Retinal pigment epithelial cell (primary cell): Measurements from ENCODE around the gene MTAP.

Experiments used
- DNase-seq: peaks from one replicate; pipeline ENCODE4 v3.0.0-alpha.2; 2010; ENCODE audit warnings: low read depth
- H3K4me3 ChIP-seq: 2 replicates; pipeline ENCODE4 v1.5.1; 2011; ENCODE audit warnings: mild to moderate bottlenecking, low read length, control low read depth, moderate library complexity
- TF ChIP-seq, protein P1 (sequence below): conservative IDR thresholded peaks from 2 replicates; pipeline ENCODE4 v1.5.1; 2011; ENCODE audit warnings: low read depth, low read length, control low read depth, inconsistent platforms

Gene MTAP

DNA sequence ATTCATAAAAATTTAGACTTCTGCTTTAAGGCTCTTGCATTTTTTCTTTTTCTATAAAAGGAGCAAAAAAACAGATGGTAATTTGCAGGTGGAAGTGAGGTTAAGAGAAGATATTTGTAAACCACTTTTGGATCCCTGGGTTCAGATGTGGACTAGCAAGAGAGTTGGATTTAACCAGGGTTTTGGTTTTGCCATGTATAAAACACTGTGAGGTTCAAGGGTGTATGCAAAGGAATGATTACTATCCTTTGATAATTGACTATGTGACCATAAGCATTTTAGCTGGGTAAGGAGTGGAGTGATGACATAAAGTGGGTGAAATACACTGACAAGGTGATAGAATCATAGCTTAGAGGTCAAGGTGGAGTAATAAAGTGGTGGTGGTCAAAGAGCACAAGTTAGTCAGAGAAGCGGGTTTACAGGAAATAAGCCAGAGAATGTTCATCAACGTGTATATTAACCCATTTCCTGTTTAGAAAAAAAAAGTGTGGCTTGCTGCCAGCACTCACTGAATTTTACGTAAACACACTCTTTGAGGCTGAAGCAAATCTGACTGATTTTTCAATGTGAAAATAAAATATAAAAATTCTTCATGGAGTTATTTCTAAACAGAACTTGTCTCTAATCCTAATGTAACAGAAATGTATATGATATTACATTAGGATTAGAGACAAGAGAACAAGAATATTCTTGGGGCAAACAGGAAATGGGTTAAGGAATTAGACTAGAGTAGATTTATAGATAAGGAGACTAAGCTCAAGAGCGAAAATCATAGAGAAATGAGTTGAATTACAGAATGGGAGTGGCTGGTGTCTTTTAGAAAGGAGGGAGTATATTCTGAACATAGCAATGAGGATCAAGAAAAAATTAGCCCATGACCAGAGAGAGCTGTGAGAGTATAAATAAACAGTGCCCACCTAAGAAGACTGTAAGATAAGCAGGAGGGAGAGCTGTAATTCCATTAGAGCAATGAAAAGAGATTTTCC, 117.2 kb downstream of the MTAP start:
- TF ChIP-seq, protein P1, sequence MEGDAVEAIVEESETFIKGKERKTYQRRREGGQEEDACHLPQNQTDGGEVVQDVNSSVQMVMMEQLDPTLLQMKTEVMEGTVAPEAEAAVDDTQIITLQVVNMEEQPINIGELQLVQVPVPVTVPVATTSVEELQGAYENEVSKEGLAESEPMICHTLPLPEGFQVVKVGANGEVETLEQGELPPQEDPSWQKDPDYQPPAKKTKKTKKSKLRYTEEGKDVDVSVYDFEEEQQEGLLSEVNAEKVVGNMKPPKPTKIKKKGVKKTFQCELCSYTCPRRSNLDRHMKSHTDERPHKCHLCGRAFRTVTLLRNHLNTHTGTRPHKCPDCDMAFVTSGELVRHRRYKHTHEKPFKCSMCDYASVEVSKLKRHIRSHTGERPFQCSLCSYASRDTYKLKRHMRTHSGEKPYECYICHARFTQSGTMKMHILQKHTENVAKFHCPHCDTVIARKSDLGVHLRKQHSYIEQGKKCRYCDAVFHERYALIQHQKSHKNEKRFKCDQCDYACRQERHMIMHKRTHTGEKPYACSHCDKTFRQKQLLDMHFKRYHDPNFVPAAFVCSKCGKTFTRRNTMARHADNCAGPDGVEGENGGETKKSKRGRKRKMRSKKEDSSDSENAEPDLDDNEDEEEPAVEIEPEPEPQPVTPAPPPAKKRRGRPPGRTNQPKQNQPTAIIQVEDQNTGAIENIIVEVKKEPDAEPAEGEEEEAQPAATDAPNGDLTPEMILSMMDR = no peak
- DNase-seq = peak; percentile 62
- H3K4me3 ChIP-seq = no peak overlapping the region

DNA sequence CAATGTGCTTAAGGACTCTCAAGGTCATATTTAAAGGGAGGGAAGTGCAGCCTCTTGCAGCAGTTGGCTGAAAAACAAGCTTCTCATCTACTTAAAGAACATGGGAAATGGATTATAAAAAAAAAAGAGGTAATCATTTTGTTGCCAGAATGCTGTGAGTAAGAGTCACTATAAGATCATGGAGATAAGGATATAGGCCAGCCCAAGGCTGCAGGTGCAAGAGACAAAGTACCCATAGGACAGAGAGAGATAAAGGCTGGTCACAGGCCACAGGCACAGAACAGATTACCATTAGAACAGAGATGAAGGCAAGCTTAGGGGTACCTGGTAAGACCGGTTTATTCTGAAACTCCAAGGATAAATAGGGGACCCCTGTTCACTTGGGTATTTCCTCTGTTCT, 121.3 kb downstream of the MTAP start:
- no peak overlapping the region for H3K4me3 ChIP-seq
- TF ChIP-seq, protein P1 = no peak
- peak; percentile 39 for DNase-seq

DNA sequence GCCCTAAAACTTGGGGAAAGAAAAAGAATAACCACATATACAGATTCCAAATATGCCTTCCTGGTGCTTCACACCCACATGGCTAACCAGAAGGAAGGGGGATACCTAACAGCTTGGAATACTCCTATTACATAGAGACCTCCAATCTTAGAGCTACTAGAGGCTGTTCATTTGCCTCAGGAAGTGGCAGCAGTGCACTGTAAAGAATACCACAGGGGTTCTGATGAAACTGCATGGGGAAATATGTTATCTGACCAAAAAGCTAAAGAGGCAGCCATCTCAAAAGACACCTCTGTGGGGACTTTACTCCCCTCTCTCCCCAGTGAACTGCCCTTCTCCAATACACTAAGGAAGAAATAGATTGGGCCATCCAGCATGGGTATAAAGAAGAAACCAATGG, 125.3 kb downstream of the MTAP start:
- TF ChIP-seq, protein P1 = no peak
- no peak overlapping the region for H3K4me3 ChIP-seq
- DNase-seq = no peak

DNA sequence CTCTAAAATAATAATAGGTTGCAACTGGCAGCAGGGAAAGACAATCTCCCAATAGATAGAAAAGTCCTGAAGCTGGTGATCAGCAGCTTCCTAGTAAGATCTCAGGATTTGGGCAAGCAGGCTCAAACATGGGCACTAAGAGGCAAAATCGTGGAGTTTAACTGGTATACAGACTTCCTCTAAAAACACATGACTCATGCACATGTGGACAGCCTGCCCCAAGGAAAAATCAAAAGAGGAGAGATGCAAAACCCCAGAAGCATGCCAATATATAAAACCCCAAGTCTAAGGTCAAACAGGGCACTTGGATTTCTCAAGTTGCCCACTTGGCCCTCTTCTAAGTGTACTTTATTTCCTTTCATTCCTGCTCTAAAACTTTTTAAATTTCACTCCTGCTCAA, 129.0 kb downstream of the MTAP start:
- H3K4me3 ChIP-seq = no peak overlapping the region
- TF ChIP-seq, protein P1 = no peak
- DNase-seq = no peak

DNA sequence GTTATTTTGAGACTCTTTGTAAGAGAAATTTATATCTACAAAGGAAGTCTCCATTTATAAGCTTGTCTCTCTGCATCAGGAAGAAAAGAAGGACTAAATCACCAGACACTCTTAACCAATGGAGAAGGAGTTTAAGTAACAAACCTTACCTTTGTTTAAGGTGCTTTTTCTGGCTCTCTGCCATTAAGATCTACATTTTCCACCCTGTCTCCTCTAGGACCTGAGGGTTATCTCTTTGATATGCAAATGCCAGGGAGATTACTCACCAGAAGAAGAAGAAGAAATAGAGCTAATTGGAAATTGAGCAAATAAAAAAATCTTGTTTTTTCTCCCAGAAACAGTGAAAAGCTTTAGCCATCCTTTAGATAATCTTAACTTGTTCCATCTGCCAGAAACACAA, 130.8 kb downstream of the MTAP start:
- no peak for DNase-seq
- TF ChIP-seq, protein P1 = no peak
- H3K4me3 ChIP-seq = no peak overlapping the region

DNA sequence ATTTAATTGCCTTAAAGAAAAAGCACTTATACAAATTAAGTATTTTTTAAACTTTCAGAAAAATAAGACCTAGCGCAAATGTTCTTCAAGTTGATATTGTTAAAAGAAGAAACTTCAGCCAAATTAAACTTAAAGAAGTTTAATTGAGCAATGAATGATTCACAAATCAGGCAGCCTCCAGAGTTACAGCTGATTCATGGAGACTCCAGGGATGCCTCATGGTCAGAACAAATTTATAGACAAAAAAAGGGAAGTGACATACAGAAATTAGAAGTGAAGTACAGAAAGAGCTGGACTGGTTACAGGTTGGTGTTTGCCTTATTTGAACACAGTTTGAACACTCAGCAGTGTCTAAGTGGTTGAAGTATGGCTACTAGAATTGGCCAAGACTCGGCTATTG, 131.4 kb downstream of the MTAP start:
- DNase-seq = no peak
- TF ChIP-seq, protein P1 = no peak
- H3K4me3 ChIP-seq = no peak overlapping the region

DNA sequence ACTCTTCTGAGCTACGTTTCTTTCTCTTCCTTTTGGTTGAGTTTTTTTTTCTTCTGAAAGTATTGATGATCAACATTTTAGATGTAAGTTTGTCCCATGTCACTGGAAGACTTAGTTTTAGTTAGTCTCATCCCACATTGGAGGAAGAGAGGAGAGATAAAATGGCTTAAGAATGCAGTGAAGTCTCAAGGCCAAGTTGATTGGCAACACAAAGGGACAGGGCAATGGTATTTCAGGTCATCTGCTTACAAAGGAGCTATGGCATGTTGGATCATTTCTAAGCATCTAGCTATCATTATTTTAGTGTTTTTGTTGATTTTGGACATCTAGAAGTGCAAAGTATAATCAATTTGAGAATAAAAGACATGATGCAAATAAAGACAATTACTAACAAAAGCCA, 133.2 kb downstream of the MTAP start:
- TF ChIP-seq, protein P1 = no peak
- DNase-seq = no peak
- H3K4me3 ChIP-seq = no peak overlapping the region
